Neural cell (in vitro differentiated cells): ENCODE results near the gene CEP350. TPM values are rescaled to one million over a fixed set of nuclear protein-coding genes. Genes with fewer than 3 reads are reported as not detected.

Source experiments
- H2AFZ ChIP-seq: fragments of 200-600, 300-800 bp; sonication (generic), shearing (Covaris generic); 2 replicates; pipeline ENCODE4 v1.6.0; 2014; ENCODE audit warnings: low read depth, mild to moderate bottlenecking, antibody characterized with exemption, low read length, moderate library complexity
- H3F3A ChIP-seq: fragments of 200-600 bp; shearing (Covaris generic); 2 replicates; pipeline ENCODE4 v1.6.1; 2016; ENCODE audit warnings: mild to moderate bottlenecking, moderate library complexity, mixed read lengths, antibody characterized with exemption, low read length; ENCODE audit not compliant: insufficient read depth, poor library complexity, severe bottlenecking
- H3K27ac ChIP-seq: fragments of 200-600, 300-800 bp; sonication (generic), shearing (Covaris generic); 2 replicates; pipeline ENCODE4 v1.5.1; 2014; ENCODE audit warnings: mild to moderate bottlenecking, low read length, moderate library complexity
- H3K27me3 ChIP-seq: fragments of 300-800, 200-600 bp; sonication (generic), shearing (Covaris generic); 2 replicates; pipeline ENCODE4 v1.6.0; 2014; ENCODE audit warnings: mild to moderate bottlenecking, low read depth, low read length, moderate library complexity; ENCODE audit not compliant: insufficient read depth
- H3K36me3 ChIP-seq: fragments of 300-800, 200-600 bp; sonication (generic), shearing (Covaris generic); 2 replicates; pipeline ENCODE4 v1.5.1; 2014; ENCODE audit warnings: mild to moderate bottlenecking, antibody characterized with exemption, low read length, moderate library complexity; ENCODE audit not compliant: insufficient read depth
- H3K4me2 ChIP-seq: fragments of 300-800, 200-600 bp; sonication (generic), shearing (Covaris generic); 2 replicates; pipeline ENCODE4 v1.6.0; 2014; ENCODE audit warnings: mild to moderate bottlenecking, low read length
- H3K4me3 ChIP-seq: fragments of 300-800, 200-600 bp; sonication (generic), shearing (Covaris generic); 2 replicates; pipeline ENCODE4 v1.5.1; 2014; ENCODE audit warnings: mild to moderate bottlenecking, low read length, moderate library complexity
- H3K79me2 ChIP-seq: fragments of 200-600 bp; shearing (Covaris generic); replicated peaks from 2 replicates; pipeline ENCODE4 v1.6.0; 2014; ENCODE audit warnings: mild to moderate bottlenecking, low read length, moderate library complexity; ENCODE audit not compliant: insufficient read depth
- H3K9ac ChIP-seq: fragments of 300-800, 200-600 bp; sonication (generic), shearing (Covaris generic); 2 replicates; pipeline ENCODE4 v1.6.1; 2016; ENCODE audit warnings: mild to moderate bottlenecking, low read length, mixed read lengths
- H3K9me2 ChIP-seq: fragments of 200-600 bp; shearing (Covaris generic); 2 replicates; pipeline ENCODE4 v1.6.1; 2016; ENCODE audit warnings: mild to moderate bottlenecking, low read length, mixed read lengths; ENCODE audit not compliant: insufficient read depth
- H3K9me3 ChIP-seq: fragments of 200-600, 300-800 bp; sonication (generic), shearing (Covaris generic); 2 replicates; pipeline ENCODE4 v1.6.1; 2016; ENCODE audit warnings: mild to moderate bottlenecking, mixed run types, low read length, moderate library complexity, mixed read lengths
- H4K20me1 ChIP-seq: fragments of 200-600 bp; shearing (Covaris generic); 2 replicates; pipeline ENCODE4 v1.6.1; 2016; ENCODE audit warnings: mild to moderate bottlenecking, mixed run types; ENCODE audit not compliant: insufficient read depth
- EP300 ChIP-seq: fragments of 450-650 bp; conservative IDR thresholded peaks from 2 replicates; pipeline ENCODE4 v1.6.1; 2014; ENCODE audit warnings: antibody characterized with exemption, mild to moderate bottlenecking, moderate library complexity; ENCODE audit not compliant: poor library complexity, severe bottlenecking
- EZH2 ChIP-seq: fragments of 200-600, 300-800 bp; shearing (Covaris generic), sonication (generic); IDR thresholded peaks from 2 replicates; pipeline ENCODE4 v1.6.1; 2014; ENCODE audit warnings: antibody characterized with exemption, low read length, borderline replicate concordance, mild to moderate bottlenecking; ENCODE audit not compliant: insufficient read depth, poor library complexity, severe bottlenecking
- MXI1 ChIP-seq: fragments of 450-650 bp; conservative IDR thresholded peaks from 2 replicates; pipeline ENCODE4 v1.6.1; 2014; ENCODE audit warnings: antibody characterized with exemption, mild to moderate bottlenecking; ENCODE audit not compliant: poor library complexity, severe bottlenecking
- POLR2AphosphoS5 ChIP-seq: IDR thresholded peaks from 2 replicates; pipeline ENCODE4 v1.6.1; 2012
- RAD21 ChIP-seq: fragments of 450-650 bp; conservative IDR thresholded peaks from 2 replicates; pipeline ENCODE4 v1.6.1; 2014; ENCODE audit warnings: antibody characterized with exemption, mild to moderate bottlenecking, moderate library complexity
- SMC3 ChIP-seq: fragments of 450-650 bp; conservative IDR thresholded peaks from 2 replicates; pipeline ENCODE4 v1.6.1; 2014; ENCODE audit warnings: antibody characterized with exemption, mild to moderate bottlenecking, moderate library complexity; ENCODE audit not compliant: poor library complexity
- TAF1 ChIP-seq: IDR thresholded peaks from 2 replicates; pipeline ENCODE4 v1.6.1; 2012; ENCODE audit warnings: low read depth
- polyA plus RNA-seq: library from polyadenylated mRNA; depleted of rRNA; stranded (reverse); fragments of >200 nt; gene quantifications from 2 replicates; pipeline ENCODE4 v1.2.3, GENCODE V29; 2014
- TF ChIP-seq, protein P1 (sequence below): IDR thresholded peaks from 2 replicates; pipeline ENCODE4 v1.6.1; 2012; ENCODE audit warnings: borderline replicate concordance
- TF ChIP-seq, protein P2 (sequence below): fragments of 450-650 bp; IDR thresholded peaks from 2 replicates; pipeline ENCODE4 v1.5.1; 2014; ENCODE audit warnings: antibody characterized with exemption, mild to moderate bottlenecking, moderate library complexity; ENCODE audit not compliant: poor library complexity, severe bottlenecking

The CEP350 gene
- polyA plus RNA-seq, 1 donor from 2014 or later, result 28.1 TPM

DNA sequence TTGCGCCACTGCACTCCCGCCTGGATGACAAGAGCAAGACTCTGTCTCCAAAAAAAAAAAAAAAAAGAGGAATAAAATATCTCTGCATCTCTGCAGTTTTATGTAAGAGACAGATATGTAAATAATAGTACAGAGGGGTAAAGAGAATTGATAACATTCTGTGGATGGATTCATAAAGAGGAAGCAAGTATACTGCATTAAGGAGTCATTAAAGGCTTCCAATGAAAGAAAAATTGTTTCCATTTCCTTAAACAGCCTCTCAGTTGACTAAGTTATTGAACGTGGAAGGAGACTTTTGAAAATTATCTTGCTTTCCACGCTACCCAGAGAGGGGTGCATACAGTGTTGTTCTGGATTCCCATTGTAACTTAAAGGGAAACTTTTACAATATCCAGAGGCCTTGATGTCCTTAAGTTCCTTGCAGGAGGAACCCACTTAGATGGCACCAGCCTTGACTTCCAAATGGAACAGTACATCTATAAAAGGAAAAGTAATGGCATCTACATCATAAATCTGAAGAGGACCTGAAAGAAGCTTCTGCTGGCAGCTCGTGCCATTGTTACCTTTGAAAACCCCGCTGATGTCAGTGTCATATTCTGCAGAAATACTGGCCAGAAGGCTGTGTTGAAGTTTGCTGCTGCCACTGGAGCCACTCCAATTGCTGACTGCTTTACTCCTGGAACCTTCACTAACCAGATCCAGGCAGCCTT, 13.8 kb downstream of the CEP350 start:
- no peaks in the 10 kb centered on the region for H3F3A ChIP-seq
- no peaks in the 10 kb centered on the region for H3K36me3 ChIP-seq
- no peaks in the 10 kb centered on the region for H4K20me1 ChIP-seq
- no peak overlapping the region for H3K4me2 ChIP-seq
- no peaks in the 10 kb centered on the region for H3K9me2 ChIP-seq
- no peak overlapping the region for H3K27ac ChIP-seq
- peaks cover 74% of the 10 kb centered on the region for H3K79me2 ChIP-seq
- H3K9me3 ChIP-seq, result no peaks in the 10 kb centered on the region
- H2AFZ ChIP-seq, result no peak overlapping the region
- no peak overlapping the region for H3K9ac ChIP-seq
- H3K27me3 ChIP-seq, result no peaks in the 10 kb centered on the region
- no peak for TF ChIP-seq POLR2AphosphoS5
- TF ChIP-seq RAD21, result no peak
- TF ChIP-seq SMC3, result no peak
- TF ChIP-seq, protein P1, sequence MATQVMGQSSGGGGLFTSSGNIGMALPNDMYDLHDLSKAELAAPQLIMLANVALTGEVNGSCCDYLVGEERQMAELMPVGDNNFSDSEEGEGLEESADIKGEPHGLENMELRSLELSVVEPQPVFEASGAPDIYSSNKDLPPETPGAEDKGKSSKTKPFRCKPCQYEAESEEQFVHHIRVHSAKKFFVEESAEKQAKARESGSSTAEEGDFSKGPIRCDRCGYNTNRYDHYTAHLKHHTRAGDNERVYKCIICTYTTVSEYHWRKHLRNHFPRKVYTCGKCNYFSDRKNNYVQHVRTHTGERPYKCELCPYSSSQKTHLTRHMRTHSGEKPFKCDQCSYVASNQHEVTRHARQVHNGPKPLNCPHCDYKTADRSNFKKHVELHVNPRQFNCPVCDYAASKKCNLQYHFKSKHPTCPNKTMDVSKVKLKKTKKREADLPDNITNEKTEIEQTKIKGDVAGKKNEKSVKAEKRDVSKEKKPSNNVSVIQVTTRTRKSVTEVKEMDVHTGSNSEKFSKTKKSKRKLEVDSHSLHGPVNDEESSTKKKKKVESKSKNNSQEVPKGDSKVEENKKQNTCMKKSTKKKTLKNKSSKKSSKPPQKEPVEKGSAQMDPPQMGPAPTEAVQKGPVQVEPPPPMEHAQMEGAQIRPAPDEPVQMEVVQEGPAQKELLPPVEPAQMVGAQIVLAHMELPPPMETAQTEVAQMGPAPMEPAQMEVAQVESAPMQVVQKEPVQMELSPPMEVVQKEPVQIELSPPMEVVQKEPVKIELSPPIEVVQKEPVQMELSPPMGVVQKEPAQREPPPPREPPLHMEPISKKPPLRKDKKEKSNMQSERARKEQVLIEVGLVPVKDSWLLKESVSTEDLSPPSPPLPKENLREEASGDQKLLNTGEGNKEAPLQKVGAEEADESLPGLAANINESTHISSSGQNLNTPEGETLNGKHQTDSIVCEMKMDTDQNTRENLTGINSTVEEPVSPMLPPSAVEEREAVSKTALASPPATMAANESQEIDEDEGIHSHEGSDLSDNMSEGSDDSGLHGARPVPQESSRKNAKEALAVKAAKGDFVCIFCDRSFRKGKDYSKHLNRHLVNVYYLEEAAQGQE, result no peak
- TF ChIP-seq TAF1, result no peak
- TF ChIP-seq, protein P2, sequence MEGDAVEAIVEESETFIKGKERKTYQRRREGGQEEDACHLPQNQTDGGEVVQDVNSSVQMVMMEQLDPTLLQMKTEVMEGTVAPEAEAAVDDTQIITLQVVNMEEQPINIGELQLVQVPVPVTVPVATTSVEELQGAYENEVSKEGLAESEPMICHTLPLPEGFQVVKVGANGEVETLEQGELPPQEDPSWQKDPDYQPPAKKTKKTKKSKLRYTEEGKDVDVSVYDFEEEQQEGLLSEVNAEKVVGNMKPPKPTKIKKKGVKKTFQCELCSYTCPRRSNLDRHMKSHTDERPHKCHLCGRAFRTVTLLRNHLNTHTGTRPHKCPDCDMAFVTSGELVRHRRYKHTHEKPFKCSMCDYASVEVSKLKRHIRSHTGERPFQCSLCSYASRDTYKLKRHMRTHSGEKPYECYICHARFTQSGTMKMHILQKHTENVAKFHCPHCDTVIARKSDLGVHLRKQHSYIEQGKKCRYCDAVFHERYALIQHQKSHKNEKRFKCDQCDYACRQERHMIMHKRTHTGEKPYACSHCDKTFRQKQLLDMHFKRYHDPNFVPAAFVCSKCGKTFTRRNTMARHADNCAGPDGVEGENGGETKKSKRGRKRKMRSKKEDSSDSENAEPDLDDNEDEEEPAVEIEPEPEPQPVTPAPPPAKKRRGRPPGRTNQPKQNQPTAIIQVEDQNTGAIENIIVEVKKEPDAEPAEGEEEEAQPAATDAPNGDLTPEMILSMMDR, result no peak
- TF ChIP-seq MXI1, result no peak
- TF ChIP-seq EP300, result no peak
- TF ChIP-seq EZH2, result no peak
- H3K4me3 ChIP-seq, result no peak overlapping the region

DNA sequence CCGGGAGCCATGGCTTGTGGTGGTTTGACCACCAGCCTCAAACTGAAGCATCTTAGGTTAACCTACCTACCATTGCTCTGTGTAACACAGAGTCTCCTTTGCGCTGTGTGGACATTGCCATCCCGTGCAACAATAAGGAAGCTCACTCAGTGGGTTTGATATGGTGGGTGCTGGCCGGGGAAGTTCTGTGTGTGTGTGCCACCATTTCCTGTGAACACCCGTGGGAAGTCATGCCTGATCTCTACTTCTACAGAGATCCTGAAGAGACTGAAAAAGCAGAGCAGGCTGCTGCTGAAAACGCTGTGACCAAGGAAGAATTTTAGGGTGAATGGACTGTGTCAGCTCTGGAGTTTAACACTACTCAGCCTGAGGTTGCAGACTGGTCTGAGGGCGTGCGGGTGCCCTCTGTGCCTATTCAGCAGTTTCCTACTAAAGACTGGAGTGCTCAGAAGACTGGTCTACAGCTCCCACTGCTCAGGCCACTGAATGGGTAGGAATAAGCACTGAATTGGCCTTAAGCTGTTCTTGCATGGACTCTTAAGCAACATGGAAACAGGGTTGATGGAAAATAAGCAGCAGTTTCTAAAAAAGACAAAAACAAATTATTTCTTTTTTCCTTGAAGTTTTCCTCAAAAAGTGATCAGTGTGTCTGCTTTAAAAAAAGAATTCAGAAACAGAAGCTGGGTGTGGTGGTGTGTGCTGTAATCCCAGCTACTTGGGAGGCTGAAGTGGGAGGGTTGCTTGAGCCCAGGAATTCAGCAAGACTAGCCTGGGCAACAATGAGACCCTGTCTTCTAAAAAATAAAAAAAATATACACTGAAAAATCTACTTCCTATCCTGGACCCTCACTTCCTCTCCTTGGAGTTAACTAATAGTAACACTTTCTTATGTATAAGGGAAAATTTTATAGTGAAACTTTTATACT, 14.6 kb downstream of the CEP350 start:
- Histone ChIP-seq H3K79me2 (peaks cover 71% of the 10 kb centered on the region), H3K9me2 (no peaks in the 10 kb centered on the region), H3K36me3 (no peaks in the 10 kb centered on the region), H3K27me3 (no peaks in the 10 kb centered on the region), H3K4me3 (no peak overlapping the region), H3K9ac (no peak overlapping the region), H2AFZ (no peak overlapping the region), H3K27ac (no peak overlapping the region), H4K20me1 (no peaks in the 10 kb centered on the region), H3F3A (no peaks in the 10 kb centered on the region), H3K9me3 (no peaks in the 10 kb centered on the region), H3K4me2 (no peak overlapping the region)
- TF ChIP-seq POLR2AphosphoS5, result no peak
- no peak for TF ChIP-seq EP300
- TF ChIP-seq EZH2, result no peak
- TF ChIP-seq RAD21, result no peak
- TF ChIP-seq SMC3, result no peak
- no peak for TF ChIP-seq MXI1
- TF ChIP-seq TAF1, result no peak
- TF ChIP-seq, protein P2, result no peak
- TF ChIP-seq, protein P1, result no peak
